Measurements from ENCODE around the gene FATE1. TPM values are rescaled to one million over a fixed set of nuclear protein-coding genes. Genes with fewer than 3 reads are reported as not detected.

FATE1 gene
- total RNA-seq, 1 donor from 2014 or later: 0.29 TPM

- no peak overlapping the region for H3K27ac Mint-ChIP-seq
- peak; percentile 58 for TF ChIP-seq CTCF (conservative IDR thresholded peaks at IDR 0.05)
- DNase-seq (ENCODE audit: extremely low spot score, unreplicated experiment): no peak
- no peaks in the 10 kb centered on the region for H3K4me1 Mint-ChIP-seq (ENCODE audit: unreplicated experiment)
- H3K4me3 Mint-ChIP-seq: no peak overlapping the region
- H3K9me3 Mint-ChIP-seq: no peaks in the 10 kb centered on the region
- no peaks in the 10 kb centered on the region for H3K36me3 Mint-ChIP-seq
- peaks cover 5% of the 10 kb centered on the region for H3K27me3 Mint-ChIP-seq
Measured at GRCh38 chrX:151713849-151714248, 2.0 kb upstream of the FATE1 start.

- no peak overlapping the region for H3K27ac Mint-ChIP-seq
- no peaks in the 10 kb centered on the region for H3K9me3 Mint-ChIP-seq
- DNase-seq (ENCODE audit: extremely low spot score, unreplicated experiment): no peak
Measured at GRCh38 chrX:151714362-151714761, 1.5 kb upstream of the FATE1 start.

GRCh38 chrX:151722241-151722846, 6.5 kb downstream of the FATE1 start:
- Mint-ChIP-seq H3K9me3 (no peaks in the 10 kb centered on the region), H3K4me3 (no peak overlapping the region), H3K27ac (no peak overlapping the region), H3K36me3 (no peaks in the 10 kb centered on the region), H3K4me1 (ENCODE audit: unreplicated experiment) (no peaks in the 10 kb centered on the region), H3K27me3 (peaks cover 3% of the 10 kb centered on the region)
- DNase-seq (ENCODE audit: extremely low spot score, unreplicated experiment): no peak
- peak; percentile 69 for TF ChIP-seq CTCF (conservative IDR thresholded peaks at IDR 0.05)

More at GRCh38 chrX:151714362-151714761, 1.5 kb upstream of the FATE1 start:
- Mint-ChIP-seq H3K4me3 (no peak overlapping the region), H3K36me3 (no peaks in the 10 kb centered on the region), H3K27me3 (peaks cover 5% of the 10 kb centered on the region), H3K4me1 (ENCODE audit: unreplicated experiment) (no peaks in the 10 kb centered on the region)
- no peak for TF ChIP-seq CTCF (conservative IDR thresholded peaks at IDR 0.05)

GRCh38 chrX:151723156-151723760, 7.4 kb downstream of the FATE1 start:
- Mint-ChIP-seq H3K4me1 (ENCODE audit: unreplicated experiment) (no peaks in the 10 kb centered on the region), H3K27me3 (peaks cover 3% of the 10 kb centered on the region), H3K4me3 (no peak overlapping the region), H3K36me3 (no peaks in the 10 kb centered on the region), H3K9me3 (peaks cover 2% of the 10 kb centered on the region), H3K27ac (no peak overlapping the region)
- DNase-seq (ENCODE audit: extremely low spot score, unreplicated experiment): no peak
- no peak for TF ChIP-seq CTCF (conservative IDR thresholded peaks at IDR 0.05)

GRCh38 chrX:151724563-151725337, 8.9 kb downstream of the FATE1 start:
- no peaks in the 10 kb centered on the region for H3K36me3 Mint-ChIP-seq
- no peak overlapping the region for H3K27ac Mint-ChIP-seq
- no peak overlapping the region for H3K4me3 Mint-ChIP-seq
- H3K9me3 Mint-ChIP-seq: peaks cover 8% of the 10 kb centered on the region
- no peaks in the 10 kb centered on the region for H3K4me1 Mint-ChIP-seq (ENCODE audit: unreplicated experiment)
- peaks cover 7% of the 10 kb centered on the region for H3K27me3 Mint-ChIP-seq
- no peak for DNase-seq (ENCODE audit: extremely low spot score, unreplicated experiment)
- TF ChIP-seq CTCF (conservative IDR thresholded peaks at IDR 0.05): no peak
